GM19452 (cell line): Measurements from ENCODE around the gene GRM8.

Experiments used
- ATAC-seq: cut with Tn5 transposase; IDR thresholded peaks from one replicate; pipeline ENCODE4 v1.9.1; 2021; ENCODE audit not compliant: unreplicated experiment

Gene GRM8

DNA sequence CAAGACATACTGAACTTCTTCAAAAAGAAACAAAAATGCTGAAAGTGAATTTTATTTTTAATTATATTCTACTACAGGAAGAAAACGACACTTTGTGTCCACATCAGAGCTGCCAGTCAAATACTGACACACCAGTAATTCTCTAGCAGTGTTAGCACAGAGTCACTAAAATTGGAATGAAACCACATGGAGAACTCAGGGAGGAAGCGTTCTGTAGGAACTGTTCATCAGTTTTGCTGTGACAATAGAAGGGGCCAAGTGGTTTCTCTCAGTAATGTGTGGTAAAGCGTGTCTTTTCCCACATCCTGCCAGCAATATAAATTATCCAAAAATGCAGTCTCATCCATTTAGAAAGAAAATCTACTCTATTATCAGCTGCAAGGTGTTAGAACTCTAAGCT, 683.3 kb downstream of the GRM8 start:
- ATAC-seq, result peak; percentile 54

DNA sequence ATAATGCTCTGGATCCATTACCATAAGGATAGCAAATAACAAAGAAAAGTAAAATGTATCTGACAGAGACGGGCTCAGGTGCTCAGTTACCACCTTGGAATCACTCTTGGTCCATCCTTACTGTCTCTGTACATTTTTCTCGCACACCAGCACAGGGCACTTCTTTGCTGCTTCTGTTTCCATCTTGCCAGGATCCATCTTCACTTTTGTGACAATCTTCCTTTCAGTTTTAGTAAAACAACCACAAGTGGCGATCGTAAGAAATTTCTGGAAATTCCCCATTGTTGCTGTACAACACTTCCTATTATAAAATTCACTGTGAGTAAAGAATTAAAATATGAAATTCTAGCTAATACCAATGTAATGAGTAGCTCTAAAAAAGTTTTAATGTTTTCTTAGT, 695.5 kb downstream of the GRM8 start:
- peak; percentile 46 for ATAC-seq

DNA sequence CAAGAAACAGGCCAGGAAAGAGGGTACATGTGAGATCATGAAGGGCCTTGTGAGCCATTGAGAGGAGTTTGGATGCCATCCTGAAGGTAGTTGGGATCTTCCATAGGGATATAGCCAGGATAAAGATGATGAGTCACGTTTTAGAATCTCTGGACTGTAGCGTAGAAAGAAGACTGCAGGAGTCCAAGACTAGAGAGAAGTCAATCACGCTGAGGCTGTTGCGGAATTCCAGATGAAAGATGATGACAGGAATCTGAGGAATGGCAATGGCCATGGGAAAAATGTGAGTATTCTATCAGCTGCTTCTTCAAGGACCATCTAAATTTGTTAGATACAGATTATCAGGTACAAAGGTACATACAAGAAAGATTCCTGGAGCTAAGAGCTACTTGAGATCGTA, 711.3 kb downstream of the GRM8 start:
- no peak for ATAC-seq

DNA sequence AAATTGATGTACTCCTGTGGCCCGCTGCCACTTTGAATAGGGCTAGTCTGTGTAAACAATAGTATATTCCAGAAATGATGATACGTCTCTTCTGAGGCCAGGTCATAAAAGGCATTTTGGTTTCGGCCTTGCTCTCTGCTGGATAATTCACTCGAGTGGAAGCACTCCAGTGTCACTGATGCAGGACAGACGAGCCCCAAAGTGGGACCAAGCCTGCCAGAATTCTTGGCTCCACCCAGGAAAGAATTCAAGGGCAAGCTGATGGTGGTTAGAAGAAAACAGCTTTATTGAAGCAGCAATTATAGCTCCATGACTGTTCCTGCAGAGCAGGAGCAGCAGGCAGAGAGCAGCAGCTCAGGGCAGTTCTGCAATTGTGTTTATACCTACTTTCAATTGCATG, 717.6 kb downstream of the GRM8 start:
- ATAC-seq, result no peak

DNA sequence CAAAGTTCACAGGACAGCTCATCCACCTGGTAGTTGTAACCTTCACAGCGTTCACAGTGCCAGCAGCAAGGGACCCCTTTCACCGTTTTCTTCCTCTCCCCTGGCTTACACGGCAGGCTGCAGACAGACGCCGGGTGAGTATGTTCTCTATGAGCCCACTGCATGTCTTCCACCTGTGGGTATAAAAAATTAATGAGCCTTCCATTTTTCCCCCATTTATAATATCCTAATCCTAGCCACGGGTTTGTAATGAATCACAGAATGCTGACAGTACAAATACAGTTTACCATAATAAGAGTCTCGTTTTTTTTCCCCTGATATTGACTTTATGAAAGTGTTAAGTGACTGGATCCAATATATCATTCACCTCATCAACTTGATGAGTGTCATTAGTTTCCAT, 719.0 kb downstream of the GRM8 start:
- no peak for ATAC-seq

DNA sequence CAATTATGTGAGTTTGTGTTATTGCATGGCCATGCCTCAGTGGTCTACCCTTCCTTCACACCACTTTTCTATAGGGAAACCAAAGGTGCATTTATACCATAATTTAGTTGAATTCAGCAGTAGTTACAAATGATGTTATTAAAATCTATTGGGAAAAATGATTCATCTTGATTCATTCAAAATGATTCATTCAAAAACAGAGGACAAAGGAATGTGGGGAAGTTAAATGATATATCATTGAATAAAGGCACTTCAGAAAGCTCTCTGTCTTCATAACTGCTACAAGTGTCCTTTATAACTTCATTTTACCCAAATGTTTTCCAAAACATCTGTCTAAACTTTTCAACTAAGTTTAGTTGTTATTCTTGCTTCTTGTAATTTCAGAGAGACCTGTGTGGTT, 722.9 kb downstream of the GRM8 start:
- no peak for ATAC-seq

DNA sequence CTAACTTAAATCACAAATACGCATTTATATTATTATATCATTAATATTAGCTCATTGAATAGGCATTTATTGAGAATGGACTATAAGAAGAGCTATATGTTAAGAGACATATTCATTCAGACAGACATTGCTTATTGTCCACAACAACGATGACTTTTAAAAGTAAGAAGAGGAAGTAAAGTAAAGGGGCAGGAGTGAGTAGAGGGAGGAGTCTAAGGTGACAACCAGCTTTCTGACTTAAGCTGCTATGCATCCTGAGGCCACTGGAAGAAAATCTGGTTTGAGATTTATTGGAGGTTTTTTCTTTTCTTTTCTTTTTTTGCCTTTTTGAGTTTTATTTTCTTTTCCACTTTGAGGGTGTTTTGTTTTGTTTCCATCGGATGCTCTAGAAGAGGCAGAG, 723.5 kb downstream of the GRM8 start:
- no peak for ATAC-seq

DNA sequence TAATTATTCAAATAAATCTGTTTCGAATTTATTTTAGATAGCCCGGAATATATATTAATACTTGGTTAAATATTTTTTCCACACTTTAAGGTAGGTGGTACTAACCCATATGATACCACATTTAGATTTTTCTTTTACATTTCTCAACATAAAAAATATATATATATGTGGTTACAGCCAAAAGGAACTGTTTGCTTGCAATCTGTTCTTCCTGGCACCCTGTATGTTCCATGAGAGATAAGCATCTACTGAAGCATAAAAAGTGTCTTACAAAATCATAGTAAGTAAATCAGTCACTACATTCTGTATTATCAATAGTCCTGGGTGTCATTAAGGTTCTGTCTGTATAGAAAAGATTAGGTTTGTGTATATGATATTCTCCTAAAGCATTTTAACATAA, 726.8 kb downstream of the GRM8 start:
- ATAC-seq, result no peak

DNA sequence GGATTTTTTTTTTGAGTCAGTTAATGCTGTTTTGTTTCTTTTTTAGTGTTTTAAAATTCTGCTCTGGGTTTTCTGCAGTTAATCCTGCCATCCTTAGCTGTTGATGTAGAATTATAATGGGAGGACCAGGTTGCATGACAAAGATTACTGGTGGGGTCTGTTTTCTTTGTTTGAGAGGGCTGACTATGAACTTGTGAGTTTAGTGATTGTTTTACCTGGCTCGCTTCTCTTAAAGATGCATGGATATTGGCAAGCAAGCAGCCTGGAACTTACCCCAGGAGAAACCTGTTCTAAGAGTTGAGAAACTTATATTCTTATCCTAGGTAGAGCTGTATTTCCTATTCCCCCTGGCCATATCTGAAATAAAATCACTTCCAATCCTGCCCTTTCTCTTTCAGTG, 727.8 kb downstream of the GRM8 start:
- ATAC-seq, result no peak

DNA sequence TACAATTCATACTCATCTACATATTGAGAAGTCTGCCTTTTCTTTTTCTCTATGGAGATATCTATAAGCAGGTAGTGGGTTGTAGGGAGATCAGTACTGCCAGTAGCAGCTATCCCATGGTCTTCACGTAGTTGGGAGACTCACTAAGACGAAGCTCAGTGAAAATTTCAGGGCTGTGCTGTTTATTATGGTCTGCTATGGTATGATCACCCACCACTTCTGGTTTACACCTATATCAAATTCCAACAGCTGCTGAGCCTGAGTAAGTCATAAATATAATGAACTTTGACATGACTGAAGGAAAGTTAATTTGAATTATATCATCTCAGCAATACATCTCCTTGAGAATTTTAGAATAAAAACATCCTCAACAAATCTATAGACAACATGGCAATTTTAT, 741.7 kb downstream of the GRM8 start:
- ATAC-seq, result no peak

DNA sequence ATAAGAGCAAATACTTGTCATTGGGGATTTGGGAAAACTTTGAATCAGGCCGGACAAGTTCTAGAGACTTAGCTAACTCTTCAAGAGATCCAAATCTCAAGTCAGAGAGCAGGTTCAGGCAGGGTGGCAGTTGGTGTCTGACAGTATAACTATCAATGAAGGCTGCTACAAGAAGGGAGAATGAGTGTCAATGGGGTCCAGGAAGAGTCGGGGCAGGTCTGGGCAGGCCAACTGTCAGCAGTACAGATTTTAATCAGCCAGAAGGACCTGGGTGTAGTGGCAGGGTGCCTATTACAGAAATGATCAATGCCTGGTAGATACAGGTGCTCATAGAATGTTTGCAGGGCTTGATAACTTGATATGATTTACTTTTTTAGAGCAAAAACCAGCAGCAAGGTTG, 751.1 kb downstream of the GRM8 start:
- peak; percentile 59 for ATAC-seq

DNA sequence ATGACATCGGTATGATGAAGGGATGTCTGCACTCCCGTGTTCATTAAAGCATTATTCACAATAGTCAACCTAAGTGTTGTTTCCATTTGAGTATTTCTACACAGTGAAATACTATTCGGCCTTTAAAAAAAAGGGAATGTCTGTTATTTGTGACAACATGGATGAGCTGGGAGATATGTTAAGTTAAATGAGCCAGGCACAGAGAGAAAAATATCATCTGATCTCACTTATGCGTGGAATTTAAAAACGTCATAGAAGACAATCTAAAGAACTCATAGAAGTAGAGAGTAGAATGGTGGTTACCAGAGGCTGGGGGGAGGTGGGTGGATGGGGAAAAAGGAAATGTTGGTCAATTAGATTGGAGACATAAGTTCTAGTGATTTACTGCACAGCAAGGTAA, 753.3 kb downstream of the GRM8 start:
- ATAC-seq, result no peak

DNA sequence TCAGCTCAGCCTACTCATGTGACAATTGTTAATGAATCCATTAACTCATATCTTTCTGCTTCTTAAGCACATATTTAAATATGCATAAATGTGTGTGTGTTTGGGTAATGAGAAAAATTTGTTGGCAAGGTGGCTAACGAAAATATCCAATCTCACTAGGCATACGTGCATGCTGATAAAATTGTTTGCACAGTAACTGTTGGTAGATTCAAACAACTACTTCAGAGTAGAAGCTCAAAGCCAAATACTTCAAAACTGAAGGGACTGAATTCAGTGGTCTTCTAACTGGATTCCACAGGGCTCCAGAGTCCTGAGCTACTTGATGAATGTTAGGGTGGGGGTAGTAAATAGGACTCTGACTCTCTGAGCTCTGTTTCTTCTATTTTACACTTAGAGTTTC, 757.0 kb downstream of the GRM8 start:
- no peak for ATAC-seq

DNA sequence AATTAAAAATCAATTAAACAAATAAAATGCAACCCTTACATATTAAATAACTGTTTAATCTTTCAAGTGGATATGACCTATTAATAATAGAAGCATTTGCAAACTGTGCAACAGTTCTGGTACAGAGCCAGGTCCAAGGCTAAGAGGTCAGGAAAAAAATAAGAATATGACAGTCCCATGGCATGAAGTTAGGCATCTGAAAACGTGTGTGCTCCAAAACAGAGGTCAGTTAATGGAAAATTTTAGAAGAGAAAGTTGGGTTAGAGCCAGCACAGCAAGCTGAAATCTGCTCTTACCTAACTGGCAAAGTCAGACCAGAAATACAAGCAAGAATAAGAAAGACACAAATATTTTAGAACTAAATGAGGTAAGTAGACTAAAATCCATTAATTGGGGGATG, 757.7 kb downstream of the GRM8 start:
- no peak for ATAC-seq

DNA sequence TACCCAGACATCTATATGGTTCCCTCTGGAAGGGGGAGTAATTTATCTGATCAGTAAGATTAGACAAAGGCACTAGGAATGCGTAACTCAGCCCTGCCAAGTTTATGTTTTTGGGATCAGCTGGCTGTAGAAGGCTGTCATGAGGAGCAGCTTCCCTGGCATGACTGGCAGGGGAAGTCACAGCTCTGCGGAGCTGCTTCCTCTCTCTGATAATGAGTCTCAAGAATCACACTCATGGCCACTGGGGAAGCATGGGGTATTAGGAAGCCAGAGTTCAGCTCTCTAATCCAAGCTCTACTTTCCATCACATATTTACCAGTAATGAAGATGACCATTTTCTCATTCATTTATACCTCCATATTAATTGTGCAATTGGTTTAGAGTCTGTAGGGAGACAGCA, 758.9 kb downstream of the GRM8 start:
- no peak for ATAC-seq

DNA sequence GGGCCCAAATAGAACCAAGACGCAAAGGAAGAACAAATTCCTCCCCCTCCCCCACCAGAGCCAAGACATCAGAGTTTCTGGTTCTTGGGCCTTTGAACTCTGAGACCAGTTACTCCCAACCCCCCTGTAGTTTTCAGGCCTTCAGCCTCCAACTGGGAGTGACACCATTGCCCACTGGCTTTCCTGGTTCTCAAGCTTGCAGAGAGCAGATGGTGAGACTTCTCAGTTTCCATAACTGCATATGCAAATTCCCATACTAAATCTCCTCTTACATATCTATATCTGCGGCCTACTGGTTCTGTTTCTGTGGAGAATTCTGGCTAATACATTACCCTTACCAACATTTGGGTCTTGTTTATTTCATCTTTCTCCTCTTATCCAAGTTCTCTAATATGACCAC, 762.9 kb downstream of the GRM8 start:
- ATAC-seq, result no peak

DNA sequence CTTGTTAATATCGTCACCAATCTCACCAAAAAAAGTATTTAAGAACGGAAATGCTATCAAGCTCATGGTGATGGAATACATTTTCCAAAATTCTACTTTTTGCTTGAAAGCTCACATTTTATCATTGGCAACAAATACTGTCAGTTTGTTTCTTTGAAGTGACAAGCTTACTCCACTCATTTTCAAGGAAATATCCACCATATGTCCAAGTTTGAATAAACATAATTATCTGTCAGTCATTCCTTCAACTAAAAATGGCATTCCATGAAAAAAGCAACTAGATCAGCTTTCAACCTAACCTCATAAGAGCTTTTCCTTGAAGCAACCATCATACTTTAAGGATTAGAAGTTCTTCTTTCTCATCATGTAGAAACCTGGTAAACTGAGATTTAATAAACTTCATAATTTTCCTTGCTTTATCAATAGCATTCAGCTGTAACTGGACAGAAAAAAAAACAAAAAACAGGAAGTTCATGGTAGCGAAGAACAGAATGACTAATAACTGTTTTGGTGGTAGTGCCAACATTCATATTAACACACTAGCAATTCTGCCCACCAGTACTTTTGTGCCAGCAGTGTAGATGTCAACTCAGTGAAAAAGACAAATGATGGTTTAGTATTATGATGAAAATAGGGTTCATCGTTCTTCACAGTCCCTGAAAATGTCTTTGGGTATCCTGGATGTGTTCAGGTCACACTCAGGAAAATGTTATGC, 764.9 kb downstream of the GRM8 start:
- no peak for ATAC-seq

DNA sequence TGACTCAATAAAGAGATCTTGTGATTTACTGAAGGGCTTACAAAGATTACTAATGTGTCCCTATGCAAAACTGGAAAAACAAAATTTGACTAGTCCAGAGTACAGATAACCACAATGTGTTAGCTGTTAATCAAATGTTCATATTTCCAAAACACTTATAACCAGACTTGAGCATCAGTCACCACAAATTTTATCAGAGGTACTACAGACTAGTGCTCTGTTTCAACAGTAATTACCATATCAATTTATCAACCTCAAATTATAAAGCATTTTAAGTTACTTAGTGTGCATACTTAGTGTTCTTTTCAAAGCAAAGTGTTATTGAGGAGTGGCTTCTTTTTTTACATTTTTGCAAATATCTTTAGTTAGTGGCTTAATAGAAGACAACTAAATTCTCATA, 765.9 kb downstream of the GRM8 start:
- ATAC-seq, result no peak

DNA sequence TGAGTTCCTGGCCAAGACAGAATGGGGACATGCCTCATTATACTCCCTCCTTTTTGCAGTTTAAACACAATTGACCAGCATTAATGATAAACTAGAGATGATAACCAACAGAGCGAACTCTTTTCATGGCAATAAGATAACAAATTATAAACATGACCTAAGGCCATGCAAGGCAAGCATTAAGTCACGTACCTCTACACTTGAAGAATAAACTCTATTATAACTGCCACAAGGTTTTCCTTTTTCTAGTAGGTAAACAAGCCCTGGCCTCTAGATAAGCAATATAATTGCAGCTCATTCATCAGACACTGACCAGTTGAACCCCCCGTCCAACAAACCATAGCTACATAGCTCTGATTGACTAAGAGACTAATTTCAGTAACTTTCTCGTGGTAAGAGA, 767.0 kb downstream of the GRM8 start:
- no peak for ATAC-seq

DNA sequence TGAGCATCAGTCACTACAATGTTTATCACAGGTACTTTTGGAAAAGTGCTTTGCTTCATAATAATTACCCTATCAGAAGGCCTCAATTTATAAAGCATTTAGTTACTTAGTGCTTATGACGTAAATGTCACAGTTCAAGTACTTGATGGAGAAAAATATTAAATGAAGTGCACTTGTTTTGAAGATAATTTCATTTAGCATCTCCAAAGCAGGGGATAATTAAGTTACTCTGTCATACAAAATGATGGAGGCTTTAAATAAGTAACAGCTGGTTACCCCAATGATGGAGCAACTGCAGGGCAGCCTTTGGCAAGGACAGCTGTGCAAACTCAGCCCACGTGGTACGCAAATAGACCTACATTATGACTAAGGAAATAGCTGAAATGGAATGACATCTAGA, 768.8 kb downstream of the GRM8 start:
- no peak for ATAC-seq

DNA sequence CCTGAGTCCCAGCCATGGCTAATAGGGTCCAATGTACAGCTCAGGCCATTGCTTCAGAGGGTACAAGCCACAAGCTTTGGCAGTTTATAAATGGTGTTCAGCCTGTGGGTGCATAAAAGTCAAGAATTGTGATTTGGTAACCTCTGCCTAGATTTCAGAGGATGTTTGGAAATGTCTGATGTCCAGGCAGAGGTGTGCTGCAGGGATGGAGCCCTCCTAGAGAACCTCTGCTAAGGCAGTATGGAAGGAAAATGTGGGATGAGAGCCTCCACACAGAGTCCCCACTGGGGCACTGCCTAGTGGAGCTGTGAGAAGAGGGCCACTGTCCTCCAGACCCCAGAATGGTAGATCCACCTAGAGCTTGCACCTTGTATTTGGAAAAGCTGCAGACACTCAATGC, 779.9 kb downstream of the GRM8 start:
- ATAC-seq, result no peak

DNA sequence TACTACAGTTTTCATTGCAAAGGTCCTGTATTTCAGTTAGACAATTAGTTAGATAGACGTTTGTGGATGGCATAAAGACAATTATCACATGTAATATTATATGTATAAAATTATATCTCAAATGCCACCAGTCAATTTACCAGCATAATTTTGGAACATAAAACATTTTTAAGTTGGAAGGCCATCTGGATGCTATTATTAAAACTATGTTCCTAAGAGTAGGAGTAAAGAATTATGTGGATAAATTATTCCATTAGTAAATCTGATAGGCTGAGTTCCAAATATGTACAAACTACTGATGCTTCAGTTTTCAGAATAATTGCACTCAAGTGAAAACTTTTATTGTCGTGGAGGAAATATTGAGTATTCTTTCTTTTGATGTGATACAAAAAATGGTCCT, 790.3 kb downstream of the GRM8 start:
- ATAC-seq, result no peak

DNA sequence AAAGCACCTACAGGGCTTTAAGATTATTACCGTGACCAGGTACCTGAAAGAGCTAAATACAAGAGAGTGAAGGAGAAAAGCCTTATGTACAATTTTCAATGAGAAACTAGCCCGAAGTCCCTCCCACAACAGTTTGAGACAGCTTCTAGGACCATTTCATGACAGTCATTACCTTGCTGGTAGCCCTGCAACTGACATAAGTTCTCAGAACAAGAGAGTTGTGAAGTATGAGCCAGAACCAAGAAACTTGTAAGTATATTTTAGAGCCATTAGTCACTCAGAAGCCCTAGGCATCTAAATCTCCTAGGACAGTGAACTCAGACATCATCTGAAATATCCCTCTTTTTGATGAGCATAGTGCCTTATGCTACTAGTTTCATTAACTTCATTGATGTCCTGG, 792.1 kb downstream of the GRM8 start:
- ATAC-seq, result no peak

DNA sequence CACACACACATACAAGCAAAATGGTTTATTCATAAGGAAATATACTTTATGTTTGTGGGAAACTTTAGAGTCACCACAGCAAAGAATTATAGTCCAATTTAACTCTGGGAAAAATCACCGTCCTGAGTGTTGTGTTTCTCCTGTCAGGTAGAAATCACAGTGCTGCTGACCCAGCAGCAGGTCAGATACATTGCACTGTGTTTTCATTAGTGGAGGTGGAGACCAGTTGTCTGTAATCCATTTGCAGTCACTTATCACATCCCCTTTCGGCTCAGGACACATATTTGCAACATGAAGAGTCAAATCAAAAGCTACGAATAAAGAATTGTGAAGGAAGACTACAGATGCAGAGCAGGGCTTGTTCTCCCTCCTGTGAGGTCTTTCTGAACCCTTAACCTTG, 799.6 kb downstream of the GRM8 start:
- ATAC-seq, result no peak
